NCI-H510A (cell line): Measurements from ENCODE around the gene FANCD2OS.
"Not testable (repeated sequence)": the region's sequence is repeated elsewhere in the genome, so short reads cannot be mapped to it uniquely, and the experiment has no call there.

ENCODE experiments used
- DNase-seq: peaks from one replicate; lab custom pipeline; 2025; lab: John Stamatoyannopoulos, UW

FANCD2OS gene

DNA sequence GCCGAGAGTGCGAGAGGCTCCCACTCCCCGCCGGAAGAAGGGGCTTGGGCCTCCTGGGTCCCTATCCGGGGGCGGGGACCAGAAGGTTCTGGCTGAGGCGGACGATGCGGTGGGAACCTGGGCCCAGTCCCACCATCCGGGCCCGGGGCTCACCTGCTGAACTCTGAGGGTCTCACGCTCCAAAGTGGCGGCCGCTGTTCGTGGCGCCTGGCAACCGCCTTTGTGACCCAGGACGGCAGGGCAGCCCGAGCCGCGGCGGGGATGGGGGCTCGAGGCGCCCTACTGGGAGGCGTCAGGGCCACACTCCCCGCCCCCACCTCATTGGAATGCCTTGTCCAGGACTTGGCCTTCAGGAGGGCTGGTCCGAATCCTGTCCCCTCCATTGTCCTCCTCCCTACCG, at the start of gene FANCD2OS:
FANCD2OS (minus strand) TSS at position 165 of the 400 bp plus-strand sequence. CDS start 3,481 bp downstream, outside the sequence.
- no peak for DNase-seq

DNA sequence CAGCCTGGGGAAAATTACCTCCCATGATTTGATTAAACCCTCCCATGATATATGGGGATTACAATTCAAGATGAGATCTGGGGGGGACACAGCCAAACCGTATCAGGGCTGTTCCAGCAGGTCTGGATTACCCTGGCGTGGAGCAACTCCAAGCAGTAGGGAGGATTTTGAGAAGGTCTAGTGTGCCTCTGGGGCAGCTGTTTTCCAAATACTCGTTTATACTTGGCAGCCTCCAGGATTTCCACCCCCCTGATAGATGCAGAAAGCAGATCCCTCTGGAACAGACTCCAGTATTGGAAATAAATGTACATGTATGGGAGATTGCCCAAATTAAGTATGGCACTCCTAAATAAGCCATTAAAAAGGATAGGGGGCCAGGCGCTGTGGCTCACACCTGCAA, 49.0 kb upstream of the FANCD2OS start:
- DNase-seq = no peak

- no peak for DNase-seq
These were observed 47.6 kb upstream of the FANCD2OS start for GRCh38 chr3:10155658-10156057.

- no peak for DNase-seq
These were observed 47.0 kb upstream of the FANCD2OS start for GRCh38 chr3:10155123-10155472.

- no peak for DNase-seq
These were observed 46.5 kb upstream of the FANCD2OS start for GRCh38 chr3:10154335-10155122.

GRCh38 chr3:10150987-10151386, 42.9 kb upstream of the FANCD2OS start:
- no peak for DNase-seq

DNA sequence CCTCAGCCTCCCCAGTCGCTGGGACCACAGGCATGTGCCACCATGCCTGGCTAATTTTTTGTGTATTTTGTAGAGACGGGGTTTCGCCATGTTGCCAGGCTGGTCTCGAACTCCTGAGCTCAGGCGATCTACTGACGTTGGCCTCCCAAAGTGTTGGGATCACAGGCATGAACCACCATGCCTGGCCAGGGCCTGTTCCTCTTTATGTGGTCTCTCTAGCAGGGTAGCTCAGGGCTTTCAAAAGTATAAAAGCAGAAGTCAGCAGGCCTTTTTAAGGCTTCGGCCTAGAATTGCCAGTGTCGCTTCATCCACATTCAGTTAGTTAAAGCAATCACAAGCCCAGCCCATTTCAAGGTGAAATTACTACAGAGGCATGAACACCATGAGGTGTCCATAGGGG, 41.2 kb upstream of the FANCD2OS start:
- DNase-seq = no peak

GRCh38 chr3:10145685-10146084, 37.6 kb upstream of the FANCD2OS start:
- DNase-seq = no peak

- no peak for DNase-seq
These were observed 34.9 kb upstream of the FANCD2OS start for GRCh38 chr3:10142707-10143560.

- DNase-seq = no peak
These were observed 33.0 kb upstream of the FANCD2OS start for GRCh38 chr3:10140996-10141546.

DNA sequence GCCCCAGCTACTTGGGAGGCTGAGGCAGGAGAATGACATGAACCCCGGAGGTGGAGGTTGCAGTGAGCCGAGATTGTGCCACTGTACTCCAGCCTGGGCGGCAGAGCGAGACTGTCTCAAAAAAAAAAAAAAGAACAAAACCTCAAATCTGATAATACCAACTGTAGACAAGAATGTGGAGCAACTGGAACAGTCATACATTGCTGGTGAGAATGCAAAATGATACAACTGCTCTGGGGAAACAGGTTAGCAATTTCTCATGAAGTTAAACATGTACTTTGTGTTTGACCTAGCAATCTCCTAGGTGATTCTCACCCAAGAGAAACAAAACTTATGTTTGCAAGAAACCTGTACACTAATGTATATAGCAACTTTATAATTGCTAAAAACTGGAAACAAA, 29.1 kb upstream of the FANCD2OS start:
- DNase-seq = no peak

DNA sequence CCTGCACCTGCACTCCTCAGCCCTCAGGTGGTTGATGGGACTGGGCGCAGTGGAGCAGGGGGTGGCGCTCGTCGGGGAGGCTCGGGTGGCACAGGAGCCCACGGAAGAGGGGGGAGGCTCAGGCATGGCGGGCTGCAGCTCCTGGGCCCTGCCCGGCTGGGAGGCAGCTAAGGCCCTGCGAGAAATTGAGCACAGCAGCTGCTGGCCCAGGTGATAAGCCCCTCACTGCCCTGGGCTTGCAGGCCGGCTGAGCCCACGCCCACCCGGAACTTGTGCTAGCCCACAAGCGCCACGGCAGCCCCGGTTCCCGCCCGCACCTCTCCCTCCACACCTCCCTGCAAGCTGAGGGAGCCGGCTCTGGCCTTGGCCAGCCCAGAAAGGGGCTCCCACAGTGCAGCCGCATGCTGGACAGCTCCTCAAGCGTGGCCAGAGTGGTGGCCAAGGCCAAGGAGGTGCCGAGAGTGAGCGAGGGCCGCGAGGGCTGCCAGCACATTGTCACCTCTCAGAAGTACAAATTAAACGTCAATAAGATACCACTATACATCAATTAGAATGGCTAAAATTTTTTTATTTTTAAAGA, 28.5 kb upstream of the FANCD2OS start:
- no peak for DNase-seq

DNA sequence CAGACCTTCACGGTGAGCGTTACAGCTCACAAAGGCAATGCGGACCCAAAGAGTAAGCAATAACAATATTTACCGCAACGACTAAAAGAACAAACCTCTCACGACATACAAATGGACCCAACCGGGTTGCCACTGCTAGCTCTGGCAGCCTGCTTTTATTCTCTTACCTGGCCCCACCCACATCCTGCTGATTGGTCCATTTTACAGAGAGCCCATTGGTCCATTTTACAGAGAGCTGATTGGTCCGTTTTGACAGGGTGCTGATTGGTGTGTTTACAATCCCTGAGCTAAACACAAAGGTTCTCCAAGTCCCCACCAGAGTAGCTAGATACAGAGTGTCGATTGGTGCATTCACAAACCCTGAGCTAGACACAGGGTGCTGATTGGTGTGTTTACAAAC, 27.8 kb upstream of the FANCD2OS start:
- DNase-seq = not testable (repeated sequence)

DNA sequence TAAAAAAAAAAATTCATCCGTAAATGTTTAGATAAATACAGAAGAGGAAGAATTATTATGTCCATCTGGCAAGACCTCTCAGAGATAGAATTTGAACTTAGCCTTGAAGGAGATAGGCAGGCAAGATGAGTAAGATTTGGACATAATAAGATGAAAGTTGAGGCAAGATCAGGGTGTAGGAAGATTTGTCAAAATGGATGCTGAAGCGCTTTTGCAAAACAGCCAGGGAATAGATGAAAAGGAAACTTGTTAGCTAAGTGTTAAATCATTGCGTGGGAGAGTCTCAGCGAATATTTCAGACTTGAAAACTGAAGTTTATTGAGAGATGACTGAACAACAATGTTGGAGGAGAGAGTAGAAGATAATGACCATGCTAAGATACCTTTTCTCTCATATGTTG, 14.7 kb upstream of the FANCD2OS start:
- no peak for DNase-seq

DNA sequence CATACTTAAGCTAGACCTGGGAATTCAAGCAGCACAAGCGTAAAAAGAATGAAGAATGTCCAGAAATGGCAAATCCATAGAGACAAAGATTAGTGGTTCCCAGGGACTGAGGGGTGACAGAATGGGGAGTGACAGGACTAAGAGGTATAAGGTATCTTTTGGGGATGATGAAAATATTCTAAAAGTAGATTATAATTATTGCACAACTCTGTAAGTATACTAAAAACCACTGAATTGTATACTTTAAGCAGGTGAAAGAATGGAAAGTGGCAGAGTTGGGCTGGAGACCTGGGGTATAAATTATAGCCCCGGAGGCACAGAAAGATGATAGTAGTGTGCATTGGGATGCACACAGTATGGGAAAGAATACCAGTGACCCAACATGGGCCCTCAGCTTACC, 13.0 kb upstream of the FANCD2OS start:
- no peak for DNase-seq

DNA sequence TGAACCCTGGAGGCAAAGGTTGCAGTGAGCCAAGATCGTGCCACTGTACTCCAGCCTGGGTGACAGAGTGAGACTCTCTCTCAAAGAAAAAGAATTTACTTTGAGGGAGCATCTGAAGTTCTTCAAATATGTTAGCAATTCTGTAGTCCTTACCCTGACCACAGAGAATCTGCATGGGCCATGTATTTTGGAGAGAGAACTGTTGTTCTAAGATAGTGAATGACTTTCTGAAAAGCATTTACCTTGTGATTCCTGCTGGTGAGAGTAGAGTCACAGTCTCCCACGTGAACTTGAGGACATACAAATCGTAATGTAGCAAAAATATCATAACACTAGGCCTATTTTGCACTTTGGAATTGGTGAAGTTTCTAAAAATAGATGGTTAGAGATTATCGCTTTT, 11.3 kb upstream of the FANCD2OS start:
- DNase-seq = no peak

GRCh38 chr3:10116928-10117327, 8.9 kb upstream of the FANCD2OS start:
- DNase-seq = no peak

DNA sequence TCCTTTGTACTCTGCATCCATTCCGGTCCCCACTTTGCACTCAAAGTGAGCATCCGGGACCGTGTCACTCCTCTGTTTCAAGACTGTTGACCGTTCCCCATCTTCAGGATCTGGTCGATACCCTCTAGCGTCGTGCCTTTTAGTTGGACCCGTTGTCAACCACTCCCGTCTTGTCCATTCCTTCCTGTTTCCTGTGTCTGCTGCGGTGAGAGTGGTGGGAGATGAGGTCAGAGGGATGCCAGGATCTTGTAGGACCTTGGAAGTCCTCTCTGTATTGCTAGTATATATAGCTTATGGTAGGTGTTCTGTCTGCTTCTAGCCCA, 8.0 kb upstream of the FANCD2OS start:
- DNase-seq = no peak

- peak; percentile 66 for DNase-seq
These were observed 7.5 kb upstream of the FANCD2OS start, which contains the start of gene BRK1 for GRCh38 chr3:10115326-10116137. Gene BRK1 (plus strand): TSS chr3:10115675. CDS start chr3:10115702, 27 bp downstream.

DNA sequence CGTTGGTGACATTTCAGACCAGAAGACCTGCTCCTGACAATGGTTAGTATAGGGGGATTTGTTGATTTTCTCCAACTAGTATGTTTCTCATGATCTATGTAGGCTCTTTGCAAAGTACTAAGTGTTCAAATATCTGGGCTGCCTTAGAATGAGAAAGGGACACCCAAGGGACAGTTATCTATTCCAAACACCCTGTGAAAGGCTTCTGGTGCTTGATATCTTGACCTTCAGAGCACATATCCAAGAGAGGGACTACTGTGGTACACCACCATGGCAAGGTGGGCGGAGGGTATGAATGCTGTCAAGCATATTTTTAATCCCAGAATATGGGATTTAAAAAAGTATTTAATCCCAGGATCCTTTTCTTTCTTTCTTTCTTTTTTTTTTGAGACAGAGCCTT, 1.1 kb downstream of the FANCD2OS start:
- DNase-seq = no peak

DNA sequence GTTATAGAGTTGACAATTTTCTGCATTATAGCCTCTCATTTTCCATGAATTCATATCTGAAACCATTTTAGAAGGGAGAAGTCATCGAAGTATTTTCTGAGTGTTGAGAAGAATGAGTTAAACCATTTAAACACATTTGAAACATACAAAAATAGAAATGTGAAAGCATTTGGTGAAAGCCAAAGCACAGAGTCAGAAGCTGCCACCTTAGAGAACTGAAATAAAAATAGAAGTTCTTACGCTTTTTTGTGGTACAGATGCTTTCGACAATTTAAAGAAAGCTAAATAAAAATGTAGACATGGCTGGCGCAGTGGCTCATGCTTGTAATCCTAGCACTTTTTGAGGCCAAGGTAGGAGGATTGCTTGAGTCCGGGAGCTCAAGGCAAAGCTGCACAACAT, 9.0 kb downstream of the FANCD2OS start:
- DNase-seq = no peak

- no peak for DNase-seq
These were observed 14.4 kb downstream of the FANCD2OS start for GRCh38 chr3:10093678-10094077.
